Loucy (cell line): ENCODE data around the gene DNAH7.

Experiments used
- H2AFZ ChIP-seq: fragments of 200-600 bp; sonication (generic); 2 replicates; pipeline ENCODE4 v1.6.0; 2016; ENCODE audit warnings: antibody characterized with exemption, mild to moderate bottlenecking, low read length, moderate library complexity
- H3F3A ChIP-seq: fragments of 200-600 bp; 2 replicates; pipeline ENCODE4 v1.6.0; 2016; ENCODE audit warnings: antibody characterized with exemption, low read depth, mild to moderate bottlenecking
- H3K27me3 ChIP-seq: fragments of 200-600 bp; sonication (generic); 2 replicates; pipeline ENCODE4 v1.6.1; 2014; ENCODE audit warnings: low read length, mild to moderate bottlenecking; ENCODE audit not compliant: insufficient read depth, poor library complexity, severe bottlenecking
- H3K36me3 ChIP-seq: fragments of 200-600 bp; sonication (generic); 2 replicates; pipeline ENCODE4 v1.6.1; 2016; ENCODE audit warnings: low read length; ENCODE audit not compliant: insufficient read depth
- H3K4me1 ChIP-seq: fragments of 200-600 bp; sonication (generic); 2 replicates; pipeline ENCODE4 v1.5.1; 2014; ENCODE audit warnings: low read length, mild to moderate bottlenecking; ENCODE audit not compliant: insufficient read depth, poor library complexity, severe bottlenecking
- H3K4me2 ChIP-seq: fragments of 200-600 bp; sonication (generic); 2 replicates; pipeline ENCODE4 v1.6.0; 2014; ENCODE audit warnings: antibody characterized with exemption, low read length, low read depth, mild to moderate bottlenecking; ENCODE audit not compliant: poor library complexity, severe bottlenecking
- H3K4me3 ChIP-seq: fragments of 200-600 bp; sonication (generic); 2 replicates; pipeline ENCODE4 v1.5.1; 2014; ENCODE audit warnings: low read length, mild to moderate bottlenecking, mixed read lengths; ENCODE audit not compliant: poor library complexity, severe bottlenecking
- H3K79me2 ChIP-seq: fragments of 200-600 bp; sonication (generic); 2 replicates; pipeline ENCODE4 v1.6.1; 2014; ENCODE audit warnings: low read length; ENCODE audit not compliant: insufficient read depth
- H3K9ac ChIP-seq: fragments of 200-600 bp; sonication (generic); 2 replicates; pipeline ENCODE4 v1.6.0; 2014; ENCODE audit warnings: mild to moderate bottlenecking, low read depth, low read length, moderate library complexity; ENCODE audit not compliant: poor library complexity, severe bottlenecking
- H3K9me2 ChIP-seq: fragments of 200-600 bp; sonication (generic); replicated peaks from 2 replicates; pipeline ENCODE4 v1.6.1; 2016; ENCODE audit warnings: low read depth, low read length, mixed read lengths
- H3K9me3 ChIP-seq: fragments of 200-600 bp; sonication (generic); 2 replicates; pipeline ENCODE4 v1.6.1; 2014; ENCODE audit warnings: mild to moderate bottlenecking, antibody characterized with exemption, low read length, low read depth; ENCODE audit not compliant: insufficient read depth
- H4K20me1 ChIP-seq: fragments of 200-600 bp; sonication (generic); 2 replicates; pipeline ENCODE4 v1.6.0; 2014; ENCODE audit warnings: antibody characterized with exemption, low read length, mild to moderate bottlenecking; ENCODE audit not compliant: insufficient read depth, poor library complexity, severe bottlenecking
- EZH2phosphoT487 ChIP-seq: fragments of 200-600 bp; IDR thresholded peaks from 2 replicates; pipeline ENCODE4 v1.6.1; 2018; ENCODE audit warnings: antibody characterized with exemption, mild to moderate bottlenecking, moderate library complexity, borderline replicate concordance
- TF ChIP-seq, protein P1 (sequence below): fragments of 200-600 bp; sonication (generic); conservative IDR thresholded peaks from 2 replicates; pipeline ENCODE4 v1.5.1; 2014; ENCODE audit warnings: mild to moderate bottlenecking, antibody characterized with exemption, low read length

DNAH7 gene

DNA sequence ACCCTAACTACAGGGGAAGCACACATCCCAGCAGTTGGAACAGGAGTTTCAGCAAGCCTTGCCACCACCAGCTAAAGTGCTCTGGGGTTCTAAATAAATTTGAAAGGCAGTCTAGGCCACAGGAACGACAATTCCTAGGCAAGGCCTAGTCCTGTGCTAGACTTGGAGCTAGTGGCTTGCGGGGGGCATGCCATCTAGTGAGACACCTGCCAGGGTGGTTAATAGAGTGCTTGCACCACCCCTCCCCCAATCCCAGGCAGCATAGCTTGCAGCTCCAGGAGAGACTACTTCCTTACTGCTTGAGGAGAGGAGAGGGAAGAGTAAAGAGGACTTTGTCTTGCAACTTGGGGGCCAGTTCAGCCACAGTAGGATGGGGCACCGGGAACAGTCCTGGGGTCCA lies 309.8 kb downstream of the DNAH7 start:
- H3K4me1 ChIP-seq, result no peaks in the 10 kb centered on the region
- H2AFZ ChIP-seq, result no peak overlapping the region
- H3K9ac ChIP-seq, result no peak overlapping the region
- no peaks in the 10 kb centered on the region for H3K27me3 ChIP-seq
- H3K79me2 ChIP-seq, result no peaks in the 10 kb centered on the region
- no peaks in the 10 kb centered on the region for H4K20me1 ChIP-seq
- TF ChIP-seq EZH2phosphoT487, result no peak
- TF ChIP-seq, protein P1, sequence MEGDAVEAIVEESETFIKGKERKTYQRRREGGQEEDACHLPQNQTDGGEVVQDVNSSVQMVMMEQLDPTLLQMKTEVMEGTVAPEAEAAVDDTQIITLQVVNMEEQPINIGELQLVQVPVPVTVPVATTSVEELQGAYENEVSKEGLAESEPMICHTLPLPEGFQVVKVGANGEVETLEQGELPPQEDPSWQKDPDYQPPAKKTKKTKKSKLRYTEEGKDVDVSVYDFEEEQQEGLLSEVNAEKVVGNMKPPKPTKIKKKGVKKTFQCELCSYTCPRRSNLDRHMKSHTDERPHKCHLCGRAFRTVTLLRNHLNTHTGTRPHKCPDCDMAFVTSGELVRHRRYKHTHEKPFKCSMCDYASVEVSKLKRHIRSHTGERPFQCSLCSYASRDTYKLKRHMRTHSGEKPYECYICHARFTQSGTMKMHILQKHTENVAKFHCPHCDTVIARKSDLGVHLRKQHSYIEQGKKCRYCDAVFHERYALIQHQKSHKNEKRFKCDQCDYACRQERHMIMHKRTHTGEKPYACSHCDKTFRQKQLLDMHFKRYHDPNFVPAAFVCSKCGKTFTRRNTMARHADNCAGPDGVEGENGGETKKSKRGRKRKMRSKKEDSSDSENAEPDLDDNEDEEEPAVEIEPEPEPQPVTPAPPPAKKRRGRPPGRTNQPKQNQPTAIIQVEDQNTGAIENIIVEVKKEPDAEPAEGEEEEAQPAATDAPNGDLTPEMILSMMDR, result no peak
- H3K9me3 ChIP-seq, result no peaks in the 10 kb centered on the region
- no peak overlapping the region for H3K4me2 ChIP-seq
- no peaks in the 10 kb centered on the region for H3K9me2 ChIP-seq
- no peaks in the 10 kb centered on the region for H3F3A ChIP-seq
- no peak overlapping the region for H3K4me3 ChIP-seq
- no peaks in the 10 kb centered on the region for H3K36me3 ChIP-seq

DNA sequence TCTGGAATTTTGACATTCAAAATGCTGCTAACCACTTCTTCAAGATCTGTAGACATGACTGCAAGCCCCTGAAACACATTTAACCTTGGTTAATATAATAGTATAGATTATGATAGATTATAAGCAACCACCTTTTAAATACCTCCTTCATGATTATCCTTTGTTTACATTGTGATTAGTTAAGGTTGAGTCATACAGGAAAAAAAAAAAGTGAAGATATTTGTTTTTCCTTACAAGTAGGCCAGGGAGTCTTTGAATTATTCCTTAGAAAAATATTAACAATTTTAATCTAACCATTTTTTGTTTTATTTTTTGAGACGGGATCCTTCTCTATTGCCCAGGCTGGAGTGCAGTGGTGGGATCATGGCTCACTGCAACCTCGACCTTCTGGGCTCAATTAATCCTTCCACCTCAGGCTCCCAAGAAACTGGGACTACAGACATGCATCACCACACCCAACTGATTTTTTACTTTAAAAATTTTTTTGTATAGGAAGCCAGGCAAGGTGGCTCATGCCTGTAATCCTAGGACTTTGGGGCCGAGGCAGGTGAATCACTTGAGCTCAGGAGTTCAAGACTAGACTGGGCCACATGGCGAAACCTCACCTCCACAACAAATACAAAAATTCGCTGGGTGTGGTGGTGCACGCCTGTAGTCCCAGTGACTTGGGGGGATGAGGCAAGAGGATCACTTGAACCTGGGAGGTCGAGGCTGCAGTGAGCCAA lies 312.3 kb downstream of the DNAH7 start:
- H3K4me2 ChIP-seq, result no peak overlapping the region
- no peaks in the 10 kb centered on the region for H3K9me2 ChIP-seq
- H3K79me2 ChIP-seq, result no peaks in the 10 kb centered on the region
- H2AFZ ChIP-seq, result no peak overlapping the region
- H3K4me3 ChIP-seq, result no peak overlapping the region
- H3K36me3 ChIP-seq, result no peaks in the 10 kb centered on the region
- no peaks in the 10 kb centered on the region for H4K20me1 ChIP-seq
- H3K9me3 ChIP-seq, result no peaks in the 10 kb centered on the region
- H3F3A ChIP-seq, result no peaks in the 10 kb centered on the region
- no peak for TF ChIP-seq EZH2phosphoT487
- TF ChIP-seq, protein P1, result no peak
- H3K4me1 ChIP-seq, result no peaks in the 10 kb centered on the region
- H3K9ac ChIP-seq, result no peak overlapping the region
- H3K27me3 ChIP-seq, result no peaks in the 10 kb centered on the region

DNA sequence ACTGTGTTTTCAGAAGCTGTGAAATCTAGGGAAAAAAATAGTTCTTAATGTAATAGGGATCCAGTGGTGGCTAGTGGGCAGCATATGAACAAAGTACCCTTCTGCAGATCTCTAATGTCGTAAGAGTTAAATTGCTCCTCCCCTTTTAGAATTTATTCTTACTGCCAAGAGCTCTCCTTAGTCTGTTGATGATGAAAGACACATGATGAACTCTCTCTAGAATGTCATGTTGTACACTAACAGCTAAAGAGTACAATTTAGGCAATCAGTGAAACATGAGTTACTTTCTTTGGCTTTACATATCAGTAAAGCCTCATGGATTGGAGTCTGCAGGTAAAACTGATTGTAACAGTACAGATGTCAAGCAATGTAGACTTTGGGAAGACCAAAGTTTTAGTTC lies 327.4 kb downstream of the DNAH7 start:
- TF ChIP-seq, protein P1, result no peak
- TF ChIP-seq EZH2phosphoT487, result no peak
- Histone ChIP-seq H3K9me2 (no peaks in the 10 kb centered on the region), H3K4me3 (no peak overlapping the region), H3F3A (no peaks in the 10 kb centered on the region), H3K9ac (no peak overlapping the region), H2AFZ (no peak overlapping the region), H3K4me1 (no peaks in the 10 kb centered on the region), H3K9me3 (no peaks in the 10 kb centered on the region), H3K4me2 (no peak overlapping the region), H3K36me3 (0 out of 2 replicates have a peak, but pooled peaks cover 2% of the 10 kb centered on the region), H4K20me1 (no peaks in the 10 kb centered on the region), H3K79me2 (no peaks in the 10 kb centered on the region), H3K27me3 (no peaks in the 10 kb centered on the region)
